BLaER1 treated with 17β-estradiol and CSF1 and Interleukin-3, amounts not matched to agents 10 nM and 100 nM (cell line): ENCODE data around the gene TRMT11.

Source experiments
- H3K27ac ChIP-seq, 11 experiments: shearing (Covaris generic); formaldehyde crosslinking; 2 replicates each; pipeline ENCODE4 v1.8.1; 2022
- H3K27me3 ChIP-seq, 11 experiments: shearing (Covaris generic); formaldehyde crosslinking; 2 replicates each; pipeline ENCODE4 v1.8.1; 2022
- H3K36me3 ChIP-seq, 11 experiments: shearing (Covaris generic); formaldehyde crosslinking; 2 replicates each; pipeline ENCODE4 v1.8.1; 2022
- H3K4me1 ChIP-seq, 10 experiments: shearing (Covaris generic); formaldehyde crosslinking; 2 replicates each; pipeline ENCODE4 v1.8.1; 2022
- H3K4me2 ChIP-seq, 11 experiments: shearing (Covaris generic); formaldehyde crosslinking; 2 replicates each; pipeline ENCODE4 v1.8.1; 2022
- H3K4me3 ChIP-seq, 10 experiments: shearing (Covaris generic); formaldehyde crosslinking; 2 replicates each; pipeline ENCODE4 v1.8.1; 2022
- H3K9ac ChIP-seq, 11 experiments: shearing (Covaris generic); formaldehyde crosslinking; 2 replicates each; pipeline ENCODE4 v1.8.1; 2022
- H3K9me3 ChIP-seq, 11 experiments: shearing (Covaris generic); formaldehyde crosslinking; replicated peaks in 1 of 11; 2 replicates each; pipeline ENCODE4 v1.8.1; 2022
- H4K20me1 ChIP-seq, 11 experiments: shearing (Covaris generic); formaldehyde crosslinking; 2 replicates each; pipeline ENCODE4 v1.8.1; 2022
- Cebpa-rat ChIP-seq, 11 experiments: shearing (Covaris generic); IDR thresholded peaks; 2 replicates each; pipeline ENCODE4 v1.8.1; 2022

TRMT11 gene

DNA sequence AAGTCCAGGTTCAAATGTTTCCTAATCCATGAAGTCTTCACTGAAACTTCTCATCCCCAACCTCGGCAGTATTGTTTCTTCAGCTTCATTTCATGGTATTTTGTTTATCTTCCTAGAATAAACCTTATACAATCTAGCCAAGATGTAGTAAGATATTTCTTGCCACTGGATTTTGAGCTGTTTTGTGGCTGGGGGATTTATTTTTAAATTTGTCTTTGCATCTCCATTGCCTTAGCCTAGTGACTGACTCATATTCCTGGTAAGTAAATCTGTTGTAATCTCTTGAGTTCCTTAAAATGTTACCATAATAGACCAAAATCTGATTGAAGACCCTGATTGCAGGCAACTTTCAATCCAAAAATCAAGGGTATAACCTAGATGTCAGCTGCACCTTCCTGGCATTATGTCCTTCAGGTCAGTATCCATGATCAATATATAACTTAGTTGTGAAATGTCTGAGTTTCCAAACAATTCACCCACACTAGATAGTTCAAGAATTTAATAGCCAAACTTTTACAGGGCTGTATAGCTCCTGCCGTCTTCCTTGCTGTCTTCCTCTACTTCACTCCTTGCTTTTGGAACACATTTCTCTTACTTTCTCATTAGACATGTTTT lies 4.7 kb upstream of the TRMT11 start:
- peaks cover 0 to 34% (median 0%) of the 10 kb centered on the region in 11 experiments; a peak in 4 of 22 replicates for H3K36me3 ChIP-seq
- no peak overlapping the region for H3K9ac ChIP-seq
- peak overlapping the region in 3 of 11 experiments; percentile 4 to 20 (median 13); a peak in 3 of 22 replicates for H3K4me2 ChIP-seq
- no peaks in the 10 kb centered on the region for H3K9me3 ChIP-seq
- no peaks in the 10 kb centered on the region for H4K20me1 ChIP-seq
- H3K4me1 ChIP-seq, result peaks cover 4 to 22% (median 12%) of the 10 kb centered on the region in 10 experiments; a peak in 16 of 20 replicates
- no peak overlapping the region for H3K4me3 ChIP-seq
- H3K27ac ChIP-seq, result peak overlapping the region in 2 of 11 experiments; percentile 4 to 42; a peak in 2 of 22 replicates
- TF ChIP-seq Cebpa-rat (IDR thresholded peaks at IDR 0.05), result no peak
- no peaks in the 10 kb centered on the region for H3K27me3 ChIP-seq

DNA sequence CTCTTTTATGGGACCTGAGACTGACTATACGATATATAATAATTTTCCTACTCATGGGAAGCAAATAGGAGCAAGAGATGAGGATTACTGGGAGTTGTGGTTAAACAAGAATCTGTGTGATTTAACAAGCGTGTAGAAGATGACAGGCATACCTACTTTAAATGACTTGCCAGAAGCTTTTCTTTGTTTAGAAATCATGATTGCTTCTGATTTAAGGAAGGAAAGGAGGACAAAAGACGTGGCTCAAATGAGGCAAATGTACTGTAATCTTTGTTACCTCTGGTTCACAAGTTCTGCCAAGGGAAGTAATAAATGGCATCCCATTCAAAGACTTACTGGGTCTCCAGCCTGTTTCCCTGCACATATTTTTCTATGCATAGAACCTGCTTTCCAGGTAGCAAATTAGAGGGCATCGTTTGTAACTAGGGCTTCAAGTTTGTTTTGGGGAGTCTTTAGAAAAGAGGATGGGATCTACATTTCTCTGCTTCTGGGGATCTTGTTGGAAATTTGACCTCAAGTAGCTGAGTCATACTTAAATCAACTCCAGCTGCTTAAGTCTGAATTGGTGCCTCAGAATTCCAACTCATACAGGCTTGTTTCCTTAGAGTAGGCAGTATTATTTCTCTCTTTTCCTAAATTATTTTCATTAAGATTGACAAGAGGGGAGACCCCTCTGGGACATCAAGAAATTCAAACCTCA lies 2.9 kb upstream of the TRMT11 start:
- H3K36me3 ChIP-seq, result peaks cover 0 to 28% (median 0%) of the 10 kb centered on the region in 11 experiments; a peak in 2 of 22 replicates
- H3K4me1 ChIP-seq, result peaks cover 10 to 32% (median 21%) of the 10 kb centered on the region in 10 experiments; a peak in 19 of 20 replicates
- TF ChIP-seq Cebpa-rat (IDR thresholded peaks at IDR 0.05), result no peak
- H4K20me1 ChIP-seq, result no peaks in the 10 kb centered on the region
- H3K9me3 ChIP-seq, result no peaks in the 10 kb centered on the region
- no peak overlapping the region for H3K9ac ChIP-seq
- no peak overlapping the region for H3K27ac ChIP-seq
- no peak overlapping the region for H3K4me3 ChIP-seq
- no peaks in the 10 kb centered on the region for H3K27me3 ChIP-seq
- H3K4me2 ChIP-seq, result no peak overlapping the region

DNA sequence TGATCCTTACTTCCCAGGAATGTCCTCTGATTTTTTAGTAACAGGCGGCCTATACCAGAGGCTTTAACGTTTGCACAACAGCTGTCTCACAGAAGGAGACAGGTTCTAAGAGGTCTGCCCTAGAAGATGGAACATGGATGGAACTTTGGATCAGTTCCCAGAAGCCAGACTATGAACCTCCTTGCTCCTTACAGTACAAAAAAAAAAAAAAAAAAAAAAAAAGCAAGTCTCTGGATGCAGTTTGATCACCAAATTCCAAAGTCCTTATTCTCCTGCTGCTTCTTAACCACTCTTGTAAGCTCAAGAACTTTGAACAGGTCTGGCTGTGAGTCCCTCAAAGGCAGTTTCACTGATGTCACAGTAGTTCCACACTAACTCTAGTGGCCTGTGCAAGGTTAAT lies 2.0 kb upstream of the TRMT11 start:
- no peak for TF ChIP-seq Cebpa-rat (IDR thresholded peaks at IDR 0.05)
- no peak overlapping the region for H3K4me2 ChIP-seq
- H3K9me3 ChIP-seq, result no peaks in the 10 kb centered on the region
- no peaks in the 10 kb centered on the region for H4K20me1 ChIP-seq
- peaks cover 10 to 37% (median 21%) of the 10 kb centered on the region in 10 experiments; a peak in 19 of 20 replicates for H3K4me1 ChIP-seq
- H3K27me3 ChIP-seq, result no peaks in the 10 kb centered on the region
- no peak overlapping the region for H3K27ac ChIP-seq
- peaks cover 0 to 19% (median 0%) of the 10 kb centered on the region in 11 experiments; a peak in 2 of 22 replicates for H3K36me3 ChIP-seq
- no peak overlapping the region for H3K9ac ChIP-seq
- no peak overlapping the region for H3K4me3 ChIP-seq

DNA sequence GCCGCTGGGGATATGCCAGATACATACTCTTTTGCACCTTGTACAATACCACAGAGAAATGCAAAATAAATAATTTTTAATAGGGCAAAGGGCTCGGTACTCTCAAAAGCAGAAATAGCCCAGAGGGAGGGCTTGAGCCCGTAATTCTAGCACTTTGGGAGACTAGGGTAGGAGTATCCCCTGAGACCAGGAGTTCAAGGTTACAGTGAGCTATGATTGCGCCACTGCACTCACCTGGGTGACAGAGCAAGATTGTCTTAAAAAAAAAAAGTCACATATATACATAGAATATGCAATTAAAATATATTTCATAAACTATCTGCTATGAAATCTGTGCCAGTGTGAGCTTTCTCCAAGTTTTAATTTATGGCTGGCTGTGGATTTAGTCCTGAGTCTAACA lies 818 bp upstream of the TRMT11 start:
- Histone ChIP-seq H3K9me3 (no peaks in the 10 kb centered on the region), H3K27me3 (no peaks in the 10 kb centered on the region), H3K4me3 (peak overlapping the region; percentile 68 to 96 (median 78)), H3K36me3 (peaks cover 0 to 12% (median 0%) of the 10 kb centered on the region in 11 experiments; a peak in 2 of 22 replicates), H3K4me2 (peak overlapping the region; percentile 70 to 90 (median 78)), H3K9ac (peak overlapping the region in 7 of 11 experiments; percentile 78 to 85 (median 79); a peak in 7 of 22 replicates), H3K27ac (peak overlapping the region in 4 of 11 experiments; percentile 73 to 78 (median 77); a peak in 6 of 22 replicates), H3K4me1 (peaks cover 10 to 39% (median 21%) of the 10 kb centered on the region in 10 experiments; a peak in 19 of 20 replicates), H4K20me1 (no peaks in the 10 kb centered on the region)
- no peak for TF ChIP-seq Cebpa-rat (IDR thresholded peaks at IDR 0.05)

DNA sequence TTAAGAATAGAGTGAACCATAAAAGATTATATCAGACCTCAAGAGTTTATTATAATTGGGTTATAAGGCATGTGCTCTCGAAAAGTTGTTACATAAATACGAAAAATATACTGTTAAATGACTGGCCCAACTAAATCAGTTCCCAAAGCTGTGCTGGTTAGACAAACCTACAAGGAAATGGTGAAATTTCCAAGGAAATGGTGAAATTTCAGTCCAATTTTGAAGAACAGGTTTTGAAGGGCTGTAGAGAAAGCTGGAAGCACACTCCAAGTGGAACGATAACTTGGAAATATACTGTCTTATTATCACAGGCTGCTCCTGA lies 400 bp upstream of the TRMT11 start:
- H3K4me3 ChIP-seq, result peak overlapping the region; percentile 68 to 96 (median 78)
- H3K36me3 ChIP-seq, result peaks cover 0 to 9% (median 0%) of the 10 kb centered on the region in 11 experiments; a peak in 2 of 22 replicates
- H3K9ac ChIP-seq, result peak overlapping the region; percentile 63 to 85 (median 79)
- no peaks in the 10 kb centered on the region for H3K27me3 ChIP-seq
- H3K4me2 ChIP-seq, result peak overlapping the region; percentile 70 to 90 (median 78)
- H3K4me1 ChIP-seq, result peaks cover 10 to 35% (median 21%) of the 10 kb centered on the region in 10 experiments; a peak in 19 of 20 replicates
- no peaks in the 10 kb centered on the region for H3K9me3 ChIP-seq
- H3K27ac ChIP-seq, result peak overlapping the region; percentile 61 to 79 (median 76); a peak in 21 of 22 replicates
- H4K20me1 ChIP-seq, result no peaks in the 10 kb centered on the region; a peak in 1 of 22 replicates
- TF ChIP-seq Cebpa-rat (IDR thresholded peaks at IDR 0.05), result no peak

DNA sequence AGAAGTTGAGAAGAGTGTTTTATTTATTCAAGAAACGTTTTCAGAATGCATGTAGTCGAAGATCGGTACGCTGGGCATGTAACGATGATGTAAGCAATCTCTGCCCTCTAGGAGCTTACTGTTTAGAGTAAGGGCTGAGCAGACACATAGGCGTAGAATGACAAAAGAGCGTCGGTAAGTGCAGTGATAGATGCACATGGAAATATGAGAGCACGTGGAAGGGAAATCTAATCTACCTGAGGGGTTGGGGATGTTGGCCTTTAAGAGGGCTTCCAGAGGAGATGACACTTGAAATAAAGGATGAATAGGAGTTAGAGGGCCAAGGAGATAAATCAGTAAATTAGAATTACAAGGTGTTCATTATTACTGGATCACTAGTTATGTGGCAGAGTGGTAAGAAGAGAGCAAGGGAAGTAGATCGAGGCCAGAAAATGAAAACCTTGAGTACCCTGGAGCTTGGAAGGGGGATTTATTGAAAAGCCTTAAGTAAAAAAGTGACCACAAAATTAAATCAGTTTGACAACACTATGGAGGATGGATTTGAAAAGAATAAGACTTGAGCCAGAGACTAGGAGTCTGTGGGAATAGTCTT lies 782 bp downstream of the TRMT11 start:
- Histone ChIP-seq H3K9ac (peak overlapping the region; percentile 63 to 85 (median 79); a peak in 21 of 22 replicates), H3K4me2 (peak overlapping the region; percentile 70 to 90 (median 78)), H4K20me1 (peaks cover 0 to 5% (median 0%) of the 10 kb centered on the region in 11 experiments; a peak in 3 of 22 replicates), H3K27ac (peak overlapping the region in 8 of 11 experiments; percentile 61 to 79 (median 76); a peak in 10 of 22 replicates), H3K9me3 (no peaks in the 10 kb centered on the region), H3K4me3 (peak overlapping the region; percentile 68 to 96 (median 78)), H3K4me1 (peaks cover 10 to 27% (median 17%) of the 10 kb centered on the region in 10 experiments; a peak in 19 of 20 replicates), H3K36me3 (0 out of 22 replicates have a peak, but pooled peaks cover 0 to under 1% (median 0%) of the 10 kb centered on the region in 11 experiments), H3K27me3 (no peaks in the 10 kb centered on the region)
- no peak for TF ChIP-seq Cebpa-rat (IDR thresholded peaks at IDR 0.05)

DNA sequence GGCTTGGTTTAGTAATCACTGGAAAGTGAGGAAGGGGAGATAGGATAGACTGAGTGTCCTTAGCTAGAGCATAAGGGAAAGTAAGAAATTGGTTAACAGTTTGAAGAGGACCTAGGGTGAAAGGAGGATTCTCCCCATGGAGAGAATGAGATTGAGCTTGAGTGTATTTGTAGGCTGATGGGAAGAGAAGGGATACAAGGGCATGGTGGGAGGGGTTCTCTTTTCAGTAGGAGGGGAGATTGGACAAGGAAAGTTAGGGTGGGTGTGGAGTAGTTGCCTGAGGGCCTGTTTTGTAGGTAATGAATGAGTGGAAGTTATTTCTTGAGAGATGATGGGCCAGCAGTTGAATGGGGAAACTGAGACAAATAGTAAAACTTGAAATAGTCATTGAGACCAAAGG lies 1.9 kb downstream of the TRMT11 start:
- peaks cover 0 to 14% (median 0%) of the 10 kb centered on the region in 11 experiments; a peak in 4 of 22 replicates for H4K20me1 ChIP-seq
- H3K9me3 ChIP-seq, result no peaks in the 10 kb centered on the region
- no peak overlapping the region for H3K4me3 ChIP-seq
- no peaks in the 10 kb centered on the region for H3K36me3 ChIP-seq
- H3K4me1 ChIP-seq, result peaks cover 10 to 27% (median 17%) of the 10 kb centered on the region in 10 experiments; a peak in 19 of 20 replicates
- peak overlapping the region in 8 of 11 experiments; percentile 2 to 86 (median 79); a peak in 4 of 22 replicates for H3K4me2 ChIP-seq
- H3K27ac ChIP-seq, result no peak overlapping the region
- no peak overlapping the region for H3K9ac ChIP-seq
- no peaks in the 10 kb centered on the region for H3K27me3 ChIP-seq
- no peak for TF ChIP-seq Cebpa-rat (IDR thresholded peaks at IDR 0.05)

DNA sequence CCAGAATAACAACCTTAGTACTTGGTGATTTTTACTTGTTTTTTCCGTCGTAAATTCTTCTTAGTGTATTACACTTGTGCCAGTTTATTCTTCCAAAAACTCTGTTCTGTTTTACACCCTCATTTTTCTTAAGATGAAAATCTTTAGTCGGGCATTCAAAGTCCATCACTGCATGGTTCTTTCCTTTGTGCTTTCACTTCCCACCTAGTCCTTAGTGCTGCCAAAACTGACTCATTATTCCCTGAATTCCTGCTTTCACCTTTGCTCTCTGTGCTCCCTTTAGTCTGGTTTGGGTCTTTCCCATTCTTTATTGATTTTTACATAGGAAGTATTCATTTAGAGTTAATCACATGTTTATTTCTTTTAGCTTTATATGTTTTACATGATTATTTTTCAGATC lies 3.3 kb downstream of the TRMT11 start:
- Histone ChIP-seq H3K4me3 (no peak overlapping the region), H3K27me3 (no peaks in the 10 kb centered on the region), H4K20me1 (peaks cover 0 to 19% (median 0%) of the 10 kb centered on the region in 11 experiments; a peak in 6 of 22 replicates), H3K9ac (no peak overlapping the region), H3K4me2 (no peak overlapping the region), H3K36me3 (no peaks in the 10 kb centered on the region), H3K9me3 (no peaks in the 10 kb centered on the region), H3K4me1 (peaks cover 10 to 27% (median 17%) of the 10 kb centered on the region in 10 experiments; a peak in 19 of 20 replicates), H3K27ac (no peak overlapping the region)
- no peak for TF ChIP-seq Cebpa-rat (IDR thresholded peaks at IDR 0.05)
